Limb (tissue), 2 donors: ENCODE results near the gene PEX14.

Experiments
- DNase-seq, 2 donors: peaks; one replicate each; pipeline ENCODE4 v3.0.0-alpha.2; 2016; ENCODE audit errors: extremely low spot score in 2 of 2

PEX14 gene

GRCh38 chr1:10678852-10679251 is 204.1 kb downstream of the PEX14 start:
- no peak for DNase-seq

DNA sequence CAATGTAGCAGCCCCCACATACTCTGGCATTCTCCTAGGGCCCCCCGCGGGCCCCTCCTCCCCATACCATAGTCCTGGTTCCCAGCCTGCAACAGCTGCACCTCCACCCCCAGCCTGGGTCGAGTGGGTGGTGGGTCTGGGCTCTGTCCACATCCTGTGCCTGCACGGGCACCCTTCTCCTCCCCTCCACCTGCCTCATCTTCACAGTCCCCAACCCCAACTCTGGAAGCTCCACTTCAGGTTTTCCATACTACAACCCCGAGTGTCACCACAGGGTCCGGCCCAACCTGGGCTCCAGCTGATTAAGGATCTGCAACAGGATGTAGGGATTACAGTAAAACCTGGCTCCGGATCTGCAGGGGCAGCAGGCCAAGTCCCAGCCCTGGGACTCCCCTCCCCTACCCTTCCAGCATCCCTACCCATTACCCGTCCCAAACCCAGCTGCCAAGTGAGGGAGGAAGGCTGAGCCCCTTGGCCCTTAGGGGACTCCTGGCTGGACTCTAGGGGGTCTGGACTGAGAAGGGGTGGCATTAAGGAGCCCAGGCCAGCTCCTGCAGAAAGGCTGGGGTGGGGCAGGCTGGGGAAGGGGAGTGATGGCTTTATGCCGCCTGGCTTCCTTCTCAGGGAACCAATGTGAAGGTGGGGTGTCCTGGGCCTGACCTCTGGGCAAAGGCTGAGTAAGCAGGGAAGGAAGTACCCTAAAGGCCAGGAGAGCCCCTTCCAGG is 204.9 kb downstream of the PEX14 start:
- peak; percentile 74 to 80 for DNase-seq
